GM19239 (cell line): Measurements from ENCODE around the gene UNC45B.
"Not testable (repeated sequence)": the region's sequence is repeated elsewhere in the genome, so short reads cannot be mapped to it uniquely, and the experiment has no call there.

Source experiments
- DNase-seq: peaks from one replicate; pipeline ENCODE4 v3.0.0; 2011; ENCODE audit warnings: low spot score; ENCODE audit not compliant: insufficient read length
- FAIRE-seq: peaks from 2 replicates; lab custom pipeline; 2011; peaks lifted over from hg19 to GRCh38; lab: Jason Lieb, UNC

Gene UNC45B

GRCh38 chr17:35167046-35167445 is 19.4 kb downstream of the UNC45B start:
- FAIRE-seq = no peak
- DNase-seq = no peak

DNA sequence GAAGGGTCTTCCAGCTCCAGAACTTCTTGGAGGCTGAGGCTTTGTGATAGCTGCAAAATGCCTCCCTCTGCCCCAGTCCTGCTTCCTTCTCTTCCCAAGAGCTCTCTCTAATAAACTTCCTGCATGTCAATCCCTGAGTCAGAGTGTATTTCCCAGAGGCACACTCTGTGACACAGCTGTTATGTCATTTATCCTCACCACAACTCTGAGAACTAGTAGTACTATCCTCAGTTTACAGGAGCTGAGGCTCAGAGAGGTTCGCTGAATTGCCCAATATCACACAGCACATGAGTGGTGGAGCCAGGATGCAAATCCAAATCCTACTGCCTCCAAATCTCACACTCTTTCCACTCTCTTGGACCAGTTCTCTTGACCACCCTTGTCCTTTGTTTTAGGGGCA is 20.0 kb downstream of the UNC45B start:
- no peak for DNase-seq
- no peak for FAIRE-seq

DNA sequence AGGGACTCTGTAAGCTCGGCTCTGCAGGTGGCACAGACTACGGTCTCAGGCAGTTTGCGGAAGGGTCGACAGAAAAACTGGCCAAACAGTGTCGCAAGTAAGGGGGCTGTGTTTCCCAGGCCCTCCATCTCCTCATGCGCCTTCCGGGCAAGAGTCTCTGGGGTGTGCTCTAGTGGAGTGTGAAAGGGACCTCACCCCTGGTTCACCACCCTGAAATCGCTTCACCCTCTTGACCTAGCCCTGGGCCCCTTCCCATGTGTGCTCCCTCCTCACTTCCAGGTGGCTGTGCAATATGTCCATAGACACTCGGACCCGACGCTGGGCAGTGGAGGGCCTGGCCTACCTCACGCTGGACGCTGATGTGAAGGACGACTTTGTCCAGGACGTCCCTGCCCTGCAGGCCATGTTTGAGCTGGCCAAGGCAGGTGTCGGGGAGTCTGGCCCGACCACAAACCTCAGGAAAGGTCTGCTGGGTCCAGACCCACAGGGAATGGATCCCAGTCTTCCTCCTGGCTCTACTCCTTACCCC is 22.3 kb downstream of the UNC45B start:
- DNase-seq (no peak), FAIRE-seq (no peak)

- peak; percentile 79 for FAIRE-seq
- no peak for DNase-seq
Observed at GRCh38 chr17:35170968-35171771, 23.6 kb downstream of the UNC45B start.

- no peak for FAIRE-seq
- no peak for DNase-seq
Observed at GRCh38 chr17:35171834-35172233, 24.2 kb downstream of the UNC45B start.

DNA sequence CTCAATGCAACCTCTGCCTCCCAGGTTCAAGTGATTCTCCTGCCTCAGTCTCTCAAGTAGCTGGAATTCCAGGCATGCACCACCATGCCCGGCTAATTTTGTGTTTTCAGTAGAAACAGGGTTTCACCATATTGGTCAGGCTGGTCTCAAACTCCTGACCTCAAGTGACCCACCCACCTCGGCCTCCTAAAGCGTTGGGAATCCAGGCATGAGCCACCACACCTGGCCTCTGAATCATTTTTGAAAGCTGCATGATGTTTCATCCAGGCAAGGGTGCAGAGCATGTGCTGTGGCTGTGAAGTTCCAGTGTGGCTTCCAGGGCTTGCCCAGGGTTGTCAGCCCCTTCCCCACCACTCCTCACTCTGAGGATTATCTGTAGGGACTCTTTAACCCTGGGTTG is 24.7 kb downstream of the UNC45B start:
- not testable (repeated sequence) for FAIRE-seq, DNase-seq

- DNase-seq = no peak
- no peak for FAIRE-seq
Observed at GRCh38 chr17:35174835-35175334, 27.3 kb downstream of the UNC45B start.

GRCh38 chr17:35175638-35176415 is 28.2 kb downstream of the UNC45B start:
- DNase-seq (no peak), FAIRE-seq (no peak)

DNA sequence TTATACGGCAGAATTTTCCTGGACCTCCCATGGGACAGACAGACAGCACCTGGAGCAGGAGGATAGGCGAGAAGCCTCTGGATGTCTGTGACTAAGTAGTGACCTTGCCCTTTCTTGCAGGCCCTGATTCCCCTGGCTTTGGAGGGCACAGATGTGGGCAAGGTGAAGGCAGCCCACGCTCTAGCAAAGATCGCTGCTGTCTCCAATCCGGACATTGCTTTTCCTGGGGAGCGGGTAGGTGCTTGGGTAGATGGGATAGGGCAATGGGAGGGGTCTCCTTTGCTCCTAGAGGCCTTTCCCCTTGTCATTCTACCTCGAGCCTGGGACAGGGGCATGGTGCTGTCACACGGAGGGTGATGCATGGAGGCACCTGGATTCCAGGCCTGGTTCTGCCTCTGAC is 29.3 kb downstream of the UNC45B start:
- no peak for DNase-seq
- FAIRE-seq = no peak

GRCh38 chr17:35179379-35179778 is 31.8 kb downstream of the UNC45B start:
- FAIRE-seq, DNase-seq: not testable (repeated sequence)

GRCh38 chr17:35183332-35183731 is 35.7 kb downstream of the UNC45B start:
- DNase-seq (no peak), FAIRE-seq (no peak)

DNA sequence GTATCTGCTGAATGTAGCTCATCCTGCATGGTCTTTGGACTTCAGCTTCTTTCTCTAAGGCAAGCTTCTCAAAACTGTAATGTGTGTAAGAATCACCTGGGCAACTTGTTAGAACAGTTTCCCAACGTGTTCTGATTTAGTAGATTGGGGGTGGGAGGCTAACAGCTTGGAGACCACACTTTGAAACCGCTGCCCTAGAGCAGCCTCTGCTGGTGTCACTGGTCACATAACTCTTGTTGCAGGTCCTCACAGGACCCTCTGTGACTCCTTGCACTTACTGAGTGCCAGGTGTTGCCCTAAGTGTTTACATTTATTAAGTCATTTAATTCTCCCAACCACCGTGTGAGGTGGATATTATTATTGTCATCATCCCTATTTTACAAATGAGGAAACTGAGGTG is 36.7 kb downstream of the UNC45B start:
- FAIRE-seq (no peak), DNase-seq (no peak)

DNA sequence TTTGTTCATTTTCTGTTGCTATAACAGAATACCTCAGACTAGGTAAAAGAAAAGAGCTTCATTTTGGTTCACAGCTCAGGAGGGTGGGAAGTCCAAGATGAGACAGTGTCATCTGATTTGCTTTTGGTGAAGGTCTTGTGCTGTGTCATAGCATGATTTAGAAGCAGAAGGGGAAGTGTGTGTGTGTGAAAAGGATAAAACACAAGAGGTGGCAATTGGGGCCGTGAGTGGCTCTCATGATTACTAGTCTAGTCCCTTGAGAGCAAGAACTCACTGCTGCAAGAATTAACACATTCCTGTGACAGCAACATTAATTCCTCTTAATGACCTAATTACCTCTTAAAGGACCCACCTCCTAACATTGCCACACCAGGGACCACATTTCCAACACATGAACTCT is 38.2 kb downstream of the UNC45B start:
- FAIRE-seq (no peak), DNase-seq (no peak)

GRCh38 chr17:35187481-35187880 is 39.9 kb downstream of the UNC45B start:
- DNase-seq = no peak
- no peak for FAIRE-seq

DNA sequence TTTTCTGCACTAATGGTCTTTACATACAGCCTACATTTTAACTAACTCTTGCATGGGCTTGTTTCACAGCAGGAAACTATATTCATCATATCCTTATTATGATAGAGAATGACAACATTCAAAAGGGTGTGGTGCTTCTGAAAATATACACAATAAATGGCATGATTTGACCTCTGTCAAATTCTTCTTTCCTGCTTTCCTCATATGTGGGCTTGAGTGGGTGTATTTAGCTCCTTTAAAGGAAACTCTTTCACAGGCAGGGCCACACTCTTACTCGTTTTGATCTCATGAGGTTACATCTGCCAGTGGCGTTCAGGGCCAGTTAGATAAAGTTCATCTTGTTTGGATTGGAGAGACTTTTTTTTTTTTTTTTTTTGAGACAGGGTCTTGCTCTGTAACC is 40.5 kb downstream of the UNC45B start:
- no peak for FAIRE-seq

GRCh38 chr17:35189291-35189690 is 41.7 kb downstream of the UNC45B start:
- FAIRE-seq (no peak), DNase-seq (no peak)

More for the DNA sequence above, 40.5 kb downstream of the UNC45B start:
- no peak for DNase-seq

DNA sequence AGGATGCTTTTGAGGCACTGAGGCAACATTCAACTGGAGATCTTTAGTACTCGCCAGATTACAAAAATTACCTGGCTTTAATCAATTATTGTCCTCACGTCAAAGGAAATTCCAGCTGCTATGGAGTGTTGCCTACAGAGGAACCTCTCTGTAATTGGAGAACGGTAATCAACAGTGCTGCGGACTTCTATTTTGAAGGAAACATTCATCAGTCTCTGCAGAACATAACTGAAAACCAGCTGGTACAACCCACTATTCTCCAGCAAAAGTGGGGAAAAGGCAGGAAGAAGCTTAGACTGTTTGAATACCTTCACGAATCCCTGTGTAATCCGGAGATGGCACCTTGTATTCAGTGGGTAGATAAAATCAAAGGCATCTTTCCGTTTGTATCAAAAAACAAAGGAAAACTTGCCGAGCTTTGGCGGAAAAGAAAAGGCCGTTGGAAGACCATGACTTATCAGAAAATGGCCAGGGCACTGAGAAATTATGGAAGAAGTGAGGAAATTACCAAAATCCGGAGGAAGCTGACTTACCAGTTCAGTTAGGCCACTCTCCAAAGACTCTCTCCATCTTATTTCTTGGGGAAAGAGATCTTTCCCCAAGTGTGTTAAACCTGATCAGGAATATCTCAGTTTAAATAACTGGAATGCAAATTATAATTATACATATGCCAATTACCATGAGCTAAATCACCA is 43.5 kb downstream of the UNC45B start:
- DNase-seq = no peak
- FAIRE-seq = no peak

GRCh38 chr17:35192708-35193107 is 45.1 kb downstream of the UNC45B start:
- no peak for DNase-seq
- no peak for FAIRE-seq

DNA sequence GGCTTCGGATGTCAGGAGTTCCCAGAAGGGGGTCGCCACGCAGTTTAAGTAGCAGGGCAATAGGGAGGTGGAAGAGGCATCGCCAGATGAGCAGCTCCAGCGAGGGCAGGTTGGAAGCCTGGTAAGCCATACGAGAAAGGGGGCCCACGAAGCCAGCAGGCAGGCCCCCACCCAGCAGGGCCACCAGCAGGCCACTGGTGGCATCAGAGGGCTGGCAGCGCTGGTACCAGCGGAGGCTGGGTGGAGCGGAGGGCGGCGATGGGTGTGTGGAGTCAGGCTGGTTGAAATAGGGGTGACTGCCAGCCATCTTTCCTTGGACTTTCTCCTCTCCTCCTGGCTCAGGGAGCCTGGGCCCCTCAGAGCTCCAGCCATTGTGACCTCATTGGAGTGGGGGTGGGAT is 46.4 kb downstream of the UNC45B start, which contains the start of gene SLC35G3:
Gene SLC35G3, minus strand, starts transcription at position 393 of the 400 bp plus-strand sequence. Its CDS starts 86 bp downstream, at position 307.
- not testable (repeated sequence) for DNase-seq, FAIRE-seq

- DNase-seq, FAIRE-seq: not testable (repeated sequence)
Observed at GRCh38 chr17:35195062-35195461, 47.4 kb downstream of the UNC45B start.
